Measurements from ENCODE around the gene USP32.

- TF ChIP-seq POLR2A (IDR thresholded peaks at IDR 0.05; ENCODE audit: low read length) (no peak), GATA1 (IDR thresholded peaks at IDR 0.05; ENCODE audit: low read depth, low read length) (no peak)
These were observed 217.9 kb downstream of the USP32 start for GRCh38 chr17:60174035-60174434.
